Measurements from ENCODE around the gene PRRG4.
A peak's percentile ranks its signal among the peaks of the same experiment; 100 is the strongest.
"Not testable (repeated sequence)": the region's sequence is repeated elsewhere in the genome, so short reads cannot be mapped to it uniquely, and the experiment has no call there.

PRRG4 gene

DNA sequence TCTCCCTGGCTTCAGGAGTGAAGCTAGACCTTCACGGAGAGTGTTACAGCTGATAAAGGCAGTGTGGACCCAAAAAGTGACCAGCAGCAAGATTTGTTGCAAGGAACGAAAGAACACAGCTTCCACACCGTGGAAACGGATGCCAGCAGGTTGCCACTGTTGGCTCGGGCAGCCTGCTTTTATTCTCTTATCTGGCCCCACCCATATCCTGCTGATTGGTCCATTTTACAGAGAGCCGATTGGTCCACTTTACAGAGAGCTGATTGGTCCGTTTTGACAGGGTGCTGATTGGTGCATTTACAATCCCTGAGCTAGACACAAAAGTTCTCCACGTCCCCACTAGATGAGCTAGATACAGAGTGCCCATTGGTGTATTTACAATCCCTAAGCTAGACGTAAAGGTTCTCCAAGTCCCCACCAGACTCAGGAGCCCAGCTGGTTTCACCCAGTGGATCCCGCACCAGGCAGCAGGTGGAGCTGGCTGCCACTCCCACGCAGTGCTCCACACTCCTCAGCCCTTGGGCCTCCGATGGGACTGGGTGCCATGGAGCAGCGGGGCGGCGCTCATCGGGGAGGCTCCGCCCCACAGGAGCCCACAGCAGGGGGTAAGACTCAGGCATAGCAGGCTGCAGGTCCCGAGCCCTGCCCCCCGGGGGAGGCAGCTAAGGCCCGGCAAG, 58.1 kb downstream of the PRRG4 start:
- not testable (repeated sequence) for DNase-seq

DNA sequence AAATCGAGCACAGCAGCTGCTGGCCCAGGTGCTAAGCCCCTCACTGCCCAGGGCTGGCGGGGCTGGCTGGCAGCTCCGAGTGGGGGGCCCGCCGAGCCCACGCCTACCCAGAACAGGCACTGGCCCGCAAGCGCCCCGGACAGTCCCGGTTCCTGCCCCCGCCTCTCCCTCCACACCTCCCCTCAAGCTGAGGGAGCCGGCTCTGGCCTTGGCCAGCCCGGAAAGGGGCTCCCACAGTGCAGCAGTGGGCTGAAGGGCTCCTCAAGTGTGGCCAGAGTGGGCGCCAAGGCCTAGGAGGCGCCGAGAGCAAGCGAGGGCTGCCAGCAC, 58.6 kb downstream of the PRRG4 start:
- DNase-seq = not testable (repeated sequence)

DNA sequence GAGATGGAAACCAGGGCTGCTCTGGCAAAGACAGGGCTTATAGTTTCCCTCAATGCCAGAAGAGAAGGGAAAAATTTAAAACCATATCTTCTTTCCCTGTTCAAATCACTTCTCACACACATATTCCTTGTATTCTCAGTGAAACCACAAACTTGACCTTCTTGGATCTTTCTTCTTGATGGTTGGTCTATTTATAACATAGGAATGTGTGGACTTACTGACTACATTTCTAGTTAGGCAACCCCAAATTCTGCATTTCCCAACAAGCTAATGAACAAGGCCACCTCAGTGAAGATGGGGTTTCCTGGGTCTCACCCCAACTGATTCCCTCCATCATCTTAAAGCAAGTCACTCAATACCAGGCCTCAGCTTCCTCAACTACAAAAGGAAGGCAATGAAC, 59.1 kb downstream of the PRRG4 start:
- peak; percentile 70 for DNase-seq

DNA sequence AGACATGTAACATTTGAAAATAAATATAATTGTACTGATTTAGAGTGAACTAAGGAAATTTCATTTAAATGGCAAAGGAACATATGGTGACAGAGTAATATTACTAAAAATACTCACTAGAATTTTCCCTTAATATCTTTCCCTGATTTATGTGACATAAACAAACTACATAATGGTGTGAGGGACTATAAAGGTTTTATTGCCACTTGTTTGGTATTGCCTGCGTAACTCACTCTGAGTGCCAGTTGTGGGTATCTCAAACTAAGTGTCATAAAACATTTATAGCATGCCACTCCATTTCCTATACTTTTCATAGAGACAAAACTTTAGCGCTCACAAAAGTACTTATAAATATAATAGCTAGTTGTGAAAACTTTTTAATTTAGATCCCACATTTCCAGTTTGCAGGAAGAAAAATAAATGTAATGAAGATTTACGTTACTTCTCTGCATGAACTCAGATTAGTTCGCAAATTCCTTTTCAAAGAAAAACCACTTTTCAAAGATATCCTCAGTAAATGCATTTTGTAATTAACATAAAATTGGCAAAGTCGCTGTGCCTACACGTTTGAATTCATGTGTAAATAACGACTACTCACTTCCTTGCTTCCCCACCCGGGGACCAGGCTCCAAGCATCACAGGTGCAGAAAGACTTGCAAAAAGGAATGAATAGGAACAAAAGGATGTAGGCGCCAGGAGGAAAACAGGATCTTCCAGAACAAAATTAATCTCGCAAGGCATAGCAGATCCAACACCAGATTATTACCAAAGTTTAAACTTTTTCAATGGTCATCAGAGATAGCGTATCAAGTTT, 61.3 kb downstream of the PRRG4 start:
- DNase-seq = no peak

DNA sequence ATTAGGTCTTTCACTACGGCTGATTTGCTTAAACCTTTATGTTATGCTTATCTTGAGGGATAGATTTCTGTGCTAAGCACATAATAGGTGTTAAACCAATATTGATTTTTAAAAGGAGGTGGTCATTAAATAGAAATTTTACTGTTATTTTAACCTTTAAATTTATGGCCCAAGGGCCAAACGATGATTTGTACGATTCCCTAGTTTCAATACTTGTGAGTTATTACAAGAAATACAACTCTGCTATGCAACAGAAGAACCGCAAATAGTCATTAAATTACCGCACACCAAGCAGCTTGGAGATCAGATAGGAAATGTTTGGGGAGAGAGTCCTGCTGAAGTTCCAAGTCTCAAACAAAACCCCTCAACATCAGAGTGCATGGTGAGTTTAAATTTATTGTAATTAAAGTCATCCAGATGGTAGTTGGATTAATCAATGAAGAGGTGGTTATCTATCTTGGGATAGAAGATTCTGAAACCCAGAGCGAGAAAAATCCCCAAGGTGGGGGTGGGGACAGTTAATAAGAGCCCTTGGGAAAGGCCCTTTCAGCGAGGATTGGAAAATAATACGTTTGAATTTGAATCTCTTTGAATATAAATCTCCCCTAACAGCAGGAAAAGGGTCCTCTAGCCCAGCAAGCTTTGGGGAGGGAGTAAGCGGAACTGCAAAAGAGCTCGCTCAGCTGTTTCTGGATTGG, 62.1 kb downstream of the PRRG4 start:
- peak; percentile 34 for DNase-seq

DNA sequence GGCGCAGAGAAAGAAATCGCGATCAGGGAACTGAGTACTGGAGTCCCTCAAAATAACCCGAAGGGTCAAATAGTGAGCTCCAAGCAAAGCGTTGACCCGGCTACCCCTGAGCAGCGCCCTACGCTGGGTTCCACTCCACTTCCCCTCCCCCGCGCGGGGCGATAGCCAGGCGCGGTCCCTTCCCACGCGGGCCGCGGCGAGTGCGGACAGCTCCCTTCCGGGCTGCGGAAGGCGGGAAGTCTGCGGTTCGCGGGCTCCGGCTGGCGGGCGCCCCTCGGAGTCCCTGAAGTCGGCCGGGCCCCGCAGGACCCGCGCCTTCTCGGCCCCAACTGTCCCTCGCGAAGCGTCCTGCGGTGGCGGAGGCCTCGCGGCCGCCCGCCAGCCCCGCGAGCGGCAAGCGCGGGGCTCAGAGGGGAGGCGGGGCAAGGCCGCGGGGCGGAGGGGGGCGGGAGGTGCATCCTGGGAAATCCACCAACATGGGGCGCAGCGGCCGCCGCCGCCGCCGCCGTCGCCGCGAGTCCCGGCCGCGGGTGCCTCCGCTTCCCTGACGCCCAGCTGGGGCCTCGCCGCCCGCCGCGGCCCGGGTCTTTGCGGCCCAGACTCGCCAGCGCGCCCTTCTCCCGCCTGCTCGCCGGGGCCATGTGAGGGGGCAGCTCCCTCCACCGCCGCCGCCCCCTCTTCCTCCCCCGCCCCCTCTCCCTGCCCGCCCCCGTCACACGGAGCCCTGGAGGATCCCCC, 62.8 kb downstream of the PRRG4 start, which contains the start of gene QSER1:
Gene QSER1 (plus strand): TSS at position 457 of the 738 bp plus-strand sequence. CDS start 315 bp downstream, outside the sequence.
- DNase-seq = peak; percentile 58

- no peak for DNase-seq
Observed at GRCh38 chr11:32893093-32893342, 63.3 kb downstream of the PRRG4 start.

GRCh38 chr11:32893343-32894148, 63.8 kb downstream of the PRRG4 start:
- DNase-seq = peak; percentile 31

- peak; percentile 81 for DNase-seq
Observed at GRCh38 chr11:32894149-32894827, 64.6 kb downstream of the PRRG4 start.

DNA sequence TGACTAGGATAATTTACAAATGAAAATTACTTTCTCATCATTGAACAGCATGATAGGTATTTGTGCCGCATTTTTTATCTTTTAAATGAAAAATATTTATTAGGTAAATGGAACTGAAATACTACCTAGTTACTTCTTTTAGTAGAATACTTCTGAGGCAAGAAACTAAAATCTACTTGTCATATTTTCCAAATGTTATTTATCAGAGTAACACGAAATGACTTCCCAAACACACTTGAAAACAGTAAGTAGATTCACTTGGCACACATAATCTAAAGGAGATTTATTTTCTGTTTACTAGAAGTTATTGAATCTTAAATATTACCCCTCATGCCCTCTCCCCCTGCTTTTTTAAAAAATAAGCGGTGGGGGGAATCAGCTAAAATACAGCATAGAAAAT, 65.2 kb downstream of the PRRG4 start:
- DNase-seq = no peak

- DNase-seq = no peak
Observed at GRCh38 chr11:32895471-32895870, 65.7 kb downstream of the PRRG4 start.

GRCh38 chr11:32897103-32897502, 67.4 kb downstream of the PRRG4 start:
- DNase-seq = no peak

DNA sequence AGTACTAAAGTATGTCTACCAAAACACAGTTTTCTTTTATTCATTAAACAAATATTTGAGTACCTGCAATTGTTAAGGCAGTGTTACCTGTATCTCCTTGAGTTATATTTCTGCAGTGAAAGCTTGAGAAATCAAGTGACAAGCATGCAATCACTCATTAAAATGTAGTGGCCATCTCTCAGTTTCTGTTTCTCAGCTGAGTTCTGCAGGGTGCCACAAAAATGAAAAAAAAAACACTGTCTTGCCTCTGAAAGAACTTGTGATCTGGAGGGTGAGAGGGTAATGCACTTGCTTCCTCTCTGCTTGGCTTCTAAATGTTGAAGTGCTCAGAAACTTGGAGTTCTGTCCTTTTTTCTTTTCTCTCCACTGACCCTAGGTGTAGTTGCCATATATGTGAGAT, 69.7 kb downstream of the PRRG4 start:
- no peak for DNase-seq

DNA sequence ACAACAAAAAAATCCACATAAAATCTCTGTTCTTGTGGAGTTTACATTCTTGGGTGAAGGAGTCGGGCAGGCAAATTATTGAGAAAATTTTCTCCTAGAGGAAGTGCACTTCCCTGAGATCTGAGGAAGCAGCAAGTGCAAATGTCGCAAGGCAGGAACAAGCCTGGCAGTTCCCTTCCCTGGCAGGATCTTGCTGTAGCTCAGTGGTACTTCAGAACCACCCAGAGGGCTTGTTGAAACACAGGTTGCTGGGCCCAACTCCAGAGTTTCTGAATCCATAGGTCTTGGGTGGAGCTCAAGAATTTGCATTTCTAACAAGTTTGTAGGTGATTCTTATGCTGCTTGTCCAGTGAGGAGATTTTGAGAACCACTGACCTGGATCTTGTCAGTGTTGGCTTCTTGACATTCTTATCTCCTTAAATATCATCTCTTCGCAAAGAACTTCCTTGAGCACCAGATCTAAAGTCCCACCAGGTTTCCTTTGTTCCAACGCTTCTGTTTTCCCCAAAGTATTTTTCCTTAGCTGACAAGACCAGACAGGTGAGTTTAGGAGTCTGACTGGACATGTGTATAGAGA, 72.5 kb downstream of the PRRG4 start:
- DNase-seq = no peak

DNA sequence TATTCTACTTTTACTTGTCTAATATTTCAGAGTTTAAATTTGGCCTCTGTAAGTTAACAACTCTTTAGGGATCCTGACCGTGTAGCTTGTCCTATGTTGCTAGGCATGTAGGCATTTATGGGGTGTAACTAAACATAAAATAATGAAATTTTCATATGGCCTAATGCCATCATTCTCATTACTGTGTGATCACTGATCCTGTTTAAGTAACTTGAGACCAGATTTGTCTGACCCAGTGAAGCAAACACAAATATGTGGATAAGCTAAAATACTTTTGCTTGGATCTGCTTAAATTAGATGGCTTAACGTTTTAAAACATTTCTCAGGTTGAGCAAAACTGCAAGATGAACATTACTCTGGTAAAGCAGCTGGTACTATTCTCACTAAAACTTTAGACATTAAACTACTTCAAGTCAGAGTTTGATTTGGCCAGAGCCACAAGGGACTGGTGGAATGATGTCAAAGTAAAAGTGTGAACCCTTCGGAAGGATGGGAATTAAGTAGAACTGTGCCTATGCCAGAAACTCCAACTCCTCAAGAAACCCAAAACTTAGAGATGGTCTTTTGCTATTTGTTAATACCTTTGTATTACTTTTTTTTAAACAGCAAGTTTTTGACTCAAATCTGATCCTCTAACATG, 75.4 kb downstream of the PRRG4 start:
- DNase-seq = no peak
